NB4 (cell line): ENCODE data around the gene DMXL2.
A peak's percentile ranks its signal among the peaks of the same experiment; 100 is the strongest.
"Not testable (repeated sequence)": the region's sequence is repeated elsewhere in the genome, so short reads cannot be mapped to it uniquely, and the experiment has no call there.

Experiments used
- DNase-seq: peaks from one replicate; pipeline ENCODE4 v3.0.0; 2010; ENCODE audit warnings: low read depth
- H3K4me3 ChIP-seq: one replicate; pipeline ENCODE4 v1.5.1; 2011; ENCODE audit warnings: mild to moderate bottlenecking, low read depth, low read length, moderate library complexity
- MYC ChIP-seq: IDR thresholded peaks from 2 replicates; pipeline ENCODE4 v1.6.1; 2011; ENCODE audit warnings: low read depth, low read length
- POLR2A ChIP-seq: IDR thresholded peaks from 2 replicates; pipeline ENCODE4 v1.6.1; 2011; ENCODE audit warnings: mild to moderate bottlenecking; ENCODE audit not compliant: insufficient read length; ENCODE audit errors: extremely low read depth
- TF ChIP-seq, protein P1 (sequence below): IDR thresholded peaks from 2 replicates; pipeline ENCODE4 v1.6.1; 2011; ENCODE audit warnings: low read depth, low read length
- TF ChIP-seq, protein P2 (sequence below): IDR thresholded peaks from one replicate; pipeline ENCODE4 v1.5.1; 2012; ENCODE audit warnings: low read depth, low read length

DMXL2 gene

DNA sequence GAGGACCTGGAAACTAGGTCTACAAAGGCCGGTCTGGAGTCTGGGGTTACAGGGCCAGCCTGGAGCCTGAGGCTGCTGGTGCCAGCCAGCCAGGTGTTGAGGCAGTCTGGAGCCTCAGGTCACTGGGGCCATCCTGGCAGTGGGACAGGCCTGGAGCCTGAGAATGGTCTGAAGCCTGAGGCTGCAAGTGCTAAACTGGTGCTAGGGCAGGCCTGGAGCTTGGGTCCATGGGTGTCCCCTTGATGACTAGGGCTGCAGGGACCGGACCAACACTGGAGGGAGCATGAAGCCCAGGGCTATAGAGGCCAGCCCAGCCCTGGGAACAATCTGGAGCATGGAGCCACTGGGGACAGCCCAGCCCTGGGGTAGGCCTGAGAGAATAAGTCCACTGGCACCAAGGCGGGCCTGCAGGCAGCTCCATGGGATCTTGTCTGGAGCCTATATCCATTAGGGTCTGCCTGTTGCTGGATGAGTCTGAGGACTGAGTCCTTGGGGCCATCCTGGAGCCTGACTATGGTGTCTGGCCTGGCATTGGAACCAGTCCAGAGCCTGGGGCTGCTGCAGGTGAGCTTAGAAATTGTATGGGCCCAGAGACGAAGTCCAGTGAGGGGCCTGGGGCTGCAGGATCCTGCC lies 179.2 kb downstream of the DMXL2 start:
- peak; percentile 4 for DNase-seq
- no peak overlapping the region for H3K4me3 ChIP-seq
- TF ChIP-seq MYC (no peak), POLR2A (no peak)
- TF ChIP-seq, protein P1, sequence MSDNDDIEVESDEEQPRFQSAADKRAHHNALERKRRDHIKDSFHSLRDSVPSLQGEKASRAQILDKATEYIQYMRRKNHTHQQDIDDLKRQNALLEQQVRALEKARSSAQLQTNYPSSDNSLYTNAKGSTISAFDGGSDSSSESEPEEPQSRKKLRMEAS = no peak
- TF ChIP-seq, protein P2, sequence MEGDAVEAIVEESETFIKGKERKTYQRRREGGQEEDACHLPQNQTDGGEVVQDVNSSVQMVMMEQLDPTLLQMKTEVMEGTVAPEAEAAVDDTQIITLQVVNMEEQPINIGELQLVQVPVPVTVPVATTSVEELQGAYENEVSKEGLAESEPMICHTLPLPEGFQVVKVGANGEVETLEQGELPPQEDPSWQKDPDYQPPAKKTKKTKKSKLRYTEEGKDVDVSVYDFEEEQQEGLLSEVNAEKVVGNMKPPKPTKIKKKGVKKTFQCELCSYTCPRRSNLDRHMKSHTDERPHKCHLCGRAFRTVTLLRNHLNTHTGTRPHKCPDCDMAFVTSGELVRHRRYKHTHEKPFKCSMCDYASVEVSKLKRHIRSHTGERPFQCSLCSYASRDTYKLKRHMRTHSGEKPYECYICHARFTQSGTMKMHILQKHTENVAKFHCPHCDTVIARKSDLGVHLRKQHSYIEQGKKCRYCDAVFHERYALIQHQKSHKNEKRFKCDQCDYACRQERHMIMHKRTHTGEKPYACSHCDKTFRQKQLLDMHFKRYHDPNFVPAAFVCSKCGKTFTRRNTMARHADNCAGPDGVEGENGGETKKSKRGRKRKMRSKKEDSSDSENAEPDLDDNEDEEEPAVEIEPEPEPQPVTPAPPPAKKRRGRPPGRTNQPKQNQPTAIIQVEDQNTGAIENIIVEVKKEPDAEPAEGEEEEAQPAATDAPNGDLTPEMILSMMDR = no peak

DNA sequence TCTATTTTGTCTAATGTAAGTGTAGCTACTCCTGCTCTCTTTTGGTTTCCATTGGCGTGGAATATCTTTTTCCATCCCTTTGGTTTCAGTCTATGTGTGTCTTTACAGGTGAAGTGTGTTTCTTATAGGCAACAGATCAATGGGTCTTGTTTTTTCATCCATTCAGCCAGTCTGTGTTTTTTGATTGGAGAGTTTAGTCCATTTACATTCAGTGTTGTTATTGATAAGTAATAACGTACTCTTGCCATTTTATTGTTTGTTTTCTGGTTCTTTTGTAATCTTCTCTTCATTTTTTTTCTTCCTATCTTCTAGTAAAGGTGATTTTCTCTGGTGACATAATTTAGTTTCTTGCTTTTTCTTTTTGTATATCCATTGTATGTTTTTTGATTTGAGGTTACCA lies 184.0 kb downstream of the DMXL2 start:
- DNase-seq = no peak
- TF ChIP-seq, protein P2 = no peak

DNA sequence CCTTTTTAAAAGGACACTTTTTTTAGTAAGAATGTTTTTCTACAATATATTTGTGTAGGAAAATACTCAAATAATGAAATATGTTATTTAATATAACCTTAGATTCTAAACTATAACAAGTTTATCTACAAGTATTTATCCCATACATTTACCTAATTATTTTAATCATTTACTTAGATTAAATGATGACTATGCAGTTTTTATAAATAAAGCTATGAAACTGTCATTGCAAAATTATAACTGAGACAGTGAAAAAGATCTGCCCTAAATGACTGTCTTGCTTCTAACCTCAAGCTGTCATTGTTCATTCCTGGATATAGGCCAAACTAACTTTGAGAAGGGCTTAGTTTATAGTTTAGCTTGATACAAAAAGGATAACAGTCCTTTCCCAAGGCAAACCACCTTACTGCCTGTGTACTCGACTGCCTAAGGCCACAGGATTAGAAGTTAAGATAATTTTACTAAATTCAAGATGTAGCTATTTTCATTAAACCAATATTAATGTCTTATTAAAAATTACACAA lies 197.0 kb downstream of the DMXL2 start:
- DNase-seq = no peak

More for the DNA sequence above, 184.0 kb downstream of the DMXL2 start:
- no peak overlapping the region for H3K4me3 ChIP-seq

DNA sequence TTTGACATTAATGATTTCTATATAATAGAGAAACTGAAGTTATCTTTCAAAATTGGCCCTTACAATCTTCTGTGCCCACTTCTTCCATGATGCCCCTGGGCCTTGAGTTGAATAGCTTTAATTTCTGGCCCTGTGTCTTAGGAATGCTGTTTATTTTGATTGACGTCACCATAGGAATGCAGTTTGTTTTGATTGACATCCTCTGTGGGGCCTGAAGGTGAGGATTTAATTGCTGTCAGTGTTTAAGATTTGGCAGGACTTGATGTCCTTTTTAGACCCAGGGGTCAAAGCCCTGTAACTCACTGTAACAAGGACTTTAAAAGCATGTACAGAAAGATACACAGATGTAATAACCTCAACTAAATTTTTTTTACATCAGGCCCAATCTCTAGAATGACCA lies 197.8 kb downstream of the DMXL2 start:
- no peak overlapping the region for H3K4me3 ChIP-seq
- TF ChIP-seq POLR2A (no peak), MYC (no peak)
- TF ChIP-seq, protein P2 = no peak
- TF ChIP-seq, protein P1 = no peak
- no peak for DNase-seq

More for the DNA sequence above, 197.0 kb downstream of the DMXL2 start:
- no peak overlapping the region for H3K4me3 ChIP-seq
- no peak for TF ChIP-seq MYC
- no peak for TF ChIP-seq POLR2A
- TF ChIP-seq, protein P2 = no peak
- TF ChIP-seq, protein P1 = no peak

DNA sequence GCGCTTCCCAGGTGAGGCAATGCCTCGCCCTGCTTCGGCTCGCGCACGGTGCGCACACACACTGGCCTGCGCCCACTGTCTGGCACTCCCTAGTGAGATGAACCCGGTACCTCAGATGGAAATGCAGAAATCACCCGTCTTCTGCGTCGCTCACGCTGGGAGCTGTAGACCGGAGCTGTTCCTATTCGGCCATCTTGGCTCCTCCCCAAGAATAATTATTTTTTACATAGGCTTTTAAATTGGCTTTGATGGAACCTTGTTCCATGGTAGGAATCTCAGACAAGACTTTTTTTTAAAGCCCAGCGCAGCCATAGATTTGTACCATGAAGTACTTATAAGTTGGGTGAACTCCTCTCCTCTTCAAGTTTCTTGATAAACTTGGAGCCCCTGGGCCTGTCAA lies 199.5 kb downstream of the DMXL2 start:
- DNase-seq, H3K4me3 ChIP-seq: not testable (repeated sequence)

DNA sequence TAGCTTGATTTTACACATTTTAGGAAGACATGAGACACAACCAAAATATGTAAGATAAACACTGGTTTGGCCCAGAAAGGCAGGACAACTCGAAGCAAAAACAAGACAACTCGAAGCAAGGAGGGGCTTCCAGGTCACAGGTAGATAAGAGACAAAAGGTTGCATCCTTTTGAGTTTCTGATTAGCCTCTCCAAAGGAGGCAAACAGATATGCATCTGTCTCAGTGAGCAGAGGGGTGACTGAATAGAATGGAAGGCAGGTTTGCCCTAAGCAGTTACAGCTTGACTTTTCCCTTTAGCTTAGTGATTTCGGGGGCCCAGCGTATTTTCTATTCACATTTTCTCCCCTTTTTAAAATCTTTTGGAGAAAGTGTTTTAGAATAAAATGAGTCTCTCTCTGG lies 206.4 kb downstream of the DMXL2 start:
- no peak overlapping the region for H3K4me3 ChIP-seq
- TF ChIP-seq MYC = no peak
- TF ChIP-seq, protein P1 = no peak
- TF ChIP-seq, protein P2 = no peak
- TF ChIP-seq POLR2A = no peak
- no peak for DNase-seq
